Right hindlimb (tissue), 1 donor: ENCODE results near the gene TSGA10IP.

Experiments
- DNase-seq: peaks from one replicate; pipeline ENCODE4 v3.0.0-alpha.2; 2018

TSGA10IP gene

GRCh38 chr11:65918211-65919140 lies 26.8 kb upstream of the TSGA10IP start, which contains the start of gene C11orf68:
Gene C11orf68, minus strand, starts transcription at chr11:65919062. Its CDS starts 31 bp downstream, at chr11:65919031.
- DNase-seq: no peak

GRCh38 chr11:65919141-65919572 lies 26.1 kb upstream of the TSGA10IP start, which contains the start of gene DRAP1:
Gene DRAP1, plus strand, starts transcription at chr11:65919426. Its CDS starts 76 bp downstream, at chr11:65919502.
- peak; percentile 99 for DNase-seq

- peak; percentile 57 for DNase-seq
Observed at GRCh38 chr11:65919573-65920371, 25.5 kb upstream of the TSGA10IP start.

GRCh38 chr11:65920372-65920802 lies 24.9 kb upstream of the TSGA10IP start:
- no peak for DNase-seq

GRCh38 chr11:65921033-65921555 lies 24.2 kb upstream of the TSGA10IP start:
- DNase-seq: no peak

- DNase-seq: no peak
Observed at GRCh38 chr11:65921876-65922275, 23.4 kb upstream of the TSGA10IP start.

GRCh38 chr11:65922565-65922964 lies 22.7 kb upstream of the TSGA10IP start:
- DNase-seq: no peak

GRCh38 chr11:65925397-65925796 lies 19.9 kb upstream of the TSGA10IP start:
- DNase-seq: no peak

GRCh38 chr11:65927904-65928397 lies 17.3 kb upstream of the TSGA10IP start:
- no peak for DNase-seq

- no peak for DNase-seq
Observed at GRCh38 chr11:65928667-65929066, 16.6 kb upstream of the TSGA10IP start.

- DNase-seq: no peak
Observed at GRCh38 chr11:65931773-65932557, 13.3 kb upstream of the TSGA10IP start.

- DNase-seq: no peak
Observed at GRCh38 chr11:65932558-65932919, 12.7 kb upstream of the TSGA10IP start.

- no peak for DNase-seq
Observed at GRCh38 chr11:65934014-65934413, 11.3 kb upstream of the TSGA10IP start.

- DNase-seq: no peak
Observed at GRCh38 chr11:65937766-65938165, 7.5 kb upstream of the TSGA10IP start.

GRCh38 chr11:65941720-65942310 lies 3.5 kb upstream of the TSGA10IP start:
- DNase-seq: no peak

- DNase-seq: no peak
Observed at GRCh38 chr11:65942531-65942930, 2.7 kb upstream of the TSGA10IP start.

- DNase-seq: no peak
Observed at GRCh38 chr11:65944191-65944590, 1.1 kb upstream of the TSGA10IP start.

- DNase-seq: no peak
Observed at GRCh38 chr11:65944767-65945166, 513 bp upstream of the TSGA10IP start.

- no peak for DNase-seq
Observed at GRCh38 chr11:65945941-65946558, 770 bp downstream of the TSGA10IP start.

GRCh38 chr11:65946655-65947054 lies 1.4 kb downstream of the TSGA10IP start:
- no peak for DNase-seq

- no peak for DNase-seq
Observed at GRCh38 chr11:65947133-65947532, 1.9 kb downstream of the TSGA10IP start.
